Left lung (tissue), 10 donors: Measurements from ENCODE around the gene IGFBP5. TPM values are rescaled to one million over a fixed set of nuclear protein-coding genes. Genes with fewer than 3 reads are reported as not detected.

Experiments
- ATAC-seq: fragments of 200-7000 bp; cut with Tn5 transposase; one replicate; pipeline ENCODE4 v1.9.1; 2020; ENCODE audit warnings: moderate library complexity
- DNase-seq, 4 donors: peaks; one replicate each; pipeline ENCODE4 v3.0.0-alpha.2; 2013 to 2020
- H3K27ac ChIP-seq, 2 donors: fragments of 200-600 bp; sonication (generic) in 1 of 2; one replicate each; pipeline versions ENCODE4 v1.5.0 to v1.8.0; 2020 to 2021
- H3K27me3 ChIP-seq, 2 donors: fragments of 200-600 bp; sonication (generic) in 1 of 2; one replicate each; pipeline versions ENCODE4 v1.5.0 to v1.8.0; 2020 to 2021
- H3K36me3 ChIP-seq, 2 donors: fragments of 200-600 bp; sonication (generic) in 1 of 2; one replicate each; pipeline versions ENCODE4 v1.5.0 to v1.8.0; 2020 to 2021
- H3K4me1 ChIP-seq, 2 donors: fragments of 200-600 bp; one replicate each; pipeline ENCODE4 v1.8.0; 2021
- H3K4me3 ChIP-seq, 2 donors: fragments of 200-600 bp; sonication (generic) in 1 of 2; one replicate each; pipeline versions ENCODE4 v1.5.0 to v1.8.0; 2020 to 2021; ENCODE audit warnings: mild to moderate bottlenecking in 1 of 2
- H3K9me3 ChIP-seq, 2 donors: fragments of 200-600 bp; sonication (generic) in 1 of 2; one replicate each; pipeline versions ENCODE4 v1.5.0 to v1.8.0; 2020 to 2021
- CTCF ChIP-seq, 2 donors: fragments of 200-600 bp; sonication (generic) in 1 of 2; IDR thresholded peaks; one replicate each; pipeline versions ENCODE4 v1.5.0 to v1.8.0; 2021; ENCODE audit warnings: antibody characterized with exemption in 2 of 2
- intact Hi-C, 2 donors: fragments of 100-400 bp; cut with DNase I; formaldehyde crosslinking; loops; one replicate each; pipeline versions ENCODE4 v1.11.2 to v1.14.2; 2022
- polyA plus RNA-seq, 6 donors: library from polyadenylated mRNA; unstranded; fragments of 120-200 nt; gene quantifications; one replicate each; pipeline ENCODE4 v1.2.1, GENCODE V29; 2013; ENCODE audit not compliant: insufficient read length in 6 of 6
- total RNA-seq, 2 donors: library from RNA; stranded (reverse); fragmentation: NEBNext Ultra II Directional; extraction: Animal tissue kit (Norgen Biotek cat#: 25700); gene quantifications; one replicate each; pipeline ENCODE4 v1.2.1, GENCODE V29; 2021
- donor health status: DM: no; HTN: yes; CAD: no.
- donor health status: DM: no; HTN: no; CAD: no.

Gene IGFBP5
- total and polyA plus RNA-seq, 8 donors, result 89.4 to 149 (median 121) TPM

GRCh38 chr2:216735086-216735485 is 39.7 kb upstream of the IGFBP5 start:
- peak overlapping the region in 1 of 2 donors; percentile 31 for H3K27ac ChIP-seq
- no peaks in the 10 kb centered on the region for H3K9me3 ChIP-seq
- ATAC-seq (peak; percentile 41), DNase-seq (peak in 2 of 4 donors; percentile 70 to 81)
- H3K27me3 ChIP-seq, result no peaks in the 10 kb centered on the region
- H3K4me3 ChIP-seq, result no peak overlapping the region
- H3K36me3 ChIP-seq, result no peaks in the 10 kb centered on the region
- intact Hi-C loops, result no loop called here
- peaks cover 1 to 2% of the 10 kb centered on the region in 2 donors for H3K4me1 ChIP-seq
- TF ChIP-seq CTCF (IDR thresholded peaks at IDR 0.05), result no peak

DNA sequence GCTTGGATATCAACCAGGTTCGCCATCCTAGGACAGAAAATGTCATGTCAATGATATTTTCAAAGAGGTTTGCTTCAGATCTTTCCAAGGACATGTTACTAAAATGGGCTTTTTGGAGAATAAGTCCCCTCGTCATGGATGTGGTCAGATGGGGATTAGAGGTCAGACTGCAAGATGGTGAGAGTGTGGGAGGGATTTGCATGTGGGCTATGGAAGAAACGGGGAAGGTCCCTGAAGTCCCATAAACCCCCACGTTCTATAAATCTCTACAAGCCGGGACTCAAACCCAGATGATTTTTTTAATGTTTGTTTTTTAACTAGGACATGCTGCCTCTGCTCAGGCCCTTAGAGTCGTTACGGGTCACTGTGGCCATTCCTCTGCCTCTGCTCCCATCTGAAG is 37.7 kb upstream of the IGFBP5 start:
- Histone ChIP-seq H3K27me3 (no peaks in the 10 kb centered on the region), H3K27ac (no peak overlapping the region)

GRCh38 chr2:216732334-216732733 is 37.0 kb upstream of the IGFBP5 start:
- ATAC-seq, result no peak
- TF ChIP-seq CTCF (IDR thresholded peaks at IDR 0.05), result no peak
- intact Hi-C loops, result no loop called here
- DNase-seq, result no peak
- H3K36me3 ChIP-seq, result no peaks in the 10 kb centered on the region
- H3K9me3 ChIP-seq, result no peaks in the 10 kb centered on the region
- peaks cover 0 to 2% of the 10 kb centered on the region in 2 donors for H3K4me1 ChIP-seq
- H3K27me3 ChIP-seq, result no peaks in the 10 kb centered on the region
- H3K4me3 ChIP-seq, result no peak overlapping the region
- no peak overlapping the region for H3K27ac ChIP-seq

More for the DNA sequence above, 37.7 kb upstream of the IGFBP5 start:
- no peak for ATAC-seq
- Histone ChIP-seq H3K36me3 (no peaks in the 10 kb centered on the region), H3K4me3 (no peak overlapping the region), H3K4me1 (peaks cover 0 to 2% of the 10 kb centered on the region in 2 donors), H3K9me3 (no peaks in the 10 kb centered on the region)
- no peak for TF ChIP-seq CTCF (IDR thresholded peaks at IDR 0.05)
- no peak for DNase-seq
- intact Hi-C loops, result no loop called here

DNA sequence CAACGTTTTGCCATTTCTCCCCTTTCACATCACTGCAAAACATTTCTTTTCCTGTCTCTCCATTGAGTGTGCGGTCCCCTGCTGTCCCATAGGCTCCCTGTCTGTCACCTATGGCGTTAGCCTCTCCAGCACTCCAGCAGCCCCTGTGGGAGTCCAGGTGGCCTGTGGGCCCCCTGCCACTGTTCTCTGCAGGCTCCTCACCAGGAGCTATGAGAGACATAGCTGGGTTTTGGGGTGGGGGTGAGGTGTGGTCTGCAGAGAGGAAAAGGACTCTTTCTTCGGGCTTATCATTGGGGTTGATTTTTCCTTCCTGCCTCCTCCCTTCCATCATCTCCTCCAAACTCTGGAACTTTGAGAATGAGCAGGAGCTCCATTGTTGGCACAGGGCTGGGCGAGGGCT is 36.1 kb upstream of the IGFBP5 start:
- Histone ChIP-seq H3K4me1 (peaks cover 0 to 2% of the 10 kb centered on the region in 2 donors), H3K27me3 (no peaks in the 10 kb centered on the region), H3K27ac (no peak overlapping the region), H3K4me3 (no peak overlapping the region), H3K9me3 (no peaks in the 10 kb centered on the region), H3K36me3 (no peaks in the 10 kb centered on the region)
- no peak for ATAC-seq
- no peak for DNase-seq
- no peak for TF ChIP-seq CTCF (IDR thresholded peaks at IDR 0.05)
- intact Hi-C loops, result no loop called here

DNA sequence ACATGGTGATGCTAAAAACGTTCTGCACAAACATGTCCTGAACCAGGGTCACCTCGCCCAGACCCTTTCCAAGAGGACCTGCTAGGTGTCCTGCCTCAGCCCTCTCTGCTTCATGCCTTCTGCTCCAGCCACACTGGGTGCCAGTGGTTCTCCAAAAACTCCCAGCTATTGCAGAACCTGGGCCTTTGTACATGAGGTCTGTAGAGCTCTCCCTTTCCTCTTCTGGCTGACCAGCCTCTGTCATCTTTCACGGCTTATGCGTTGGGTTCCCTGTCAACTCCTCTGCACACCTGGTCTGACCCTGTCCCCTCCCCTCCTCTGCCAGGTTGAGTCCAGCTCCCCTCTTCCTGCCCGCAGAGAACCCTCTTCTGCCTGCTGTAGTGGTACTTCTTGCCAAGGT is 35.5 kb upstream of the IGFBP5 start:
- intact Hi-C loops, result no loop called here
- ATAC-seq, result no peak
- Histone ChIP-seq H3K27me3 (no peaks in the 10 kb centered on the region), H3K9me3 (no peaks in the 10 kb centered on the region), H3K4me3 (no peak overlapping the region), H3K27ac (no peak overlapping the region), H3K36me3 (no peaks in the 10 kb centered on the region), H3K4me1 (peaks cover 0 to 2% of the 10 kb centered on the region in 2 donors)
- no peak for DNase-seq
- TF ChIP-seq CTCF (IDR thresholded peaks at IDR 0.05), result no peak
